Neutrophil (primary cell): ENCODE results near the gene C11orf21.

ENCODE experiments used
- H3K27ac ChIP-seq: fragments of 200-600 bp; sonication (generic); 2 replicates; pipeline ENCODE4 v1.5.1; 2016; ENCODE audit warnings: mild to moderate bottlenecking, moderate library complexity
- H3K27me3 ChIP-seq: fragments of 200-600 bp; sonication (generic); 2 replicates; pipeline ENCODE4 v1.6.0; 2016; ENCODE audit warnings: mild to moderate bottlenecking
- H3K36me3 ChIP-seq: fragments of 200-600 bp; sonication (generic); 2 replicates; pipeline ENCODE4 v1.5.1; 2017
- H3K4me1 ChIP-seq, 2 experiments: fragments of 200-600 bp in 1 of 2; sonication (generic) in 1 of 2; 1 replicate in 1 of 2; 2 replicates in 1 of 2; pipeline versions ENCODE4 v1.5.1 to v1.6.1; 2013 to 2016; ENCODE audit warnings: low read depth in 1 of 2, low read length in 1 of 2, mild to moderate bottlenecking in 1 of 2, moderate library complexity in 1 of 2; ENCODE audit not compliant: control insufficient read depth in 1 of 2, insufficient read depth in 1 of 2
- H3K4me3 ChIP-seq, 2 experiments: fragments of 200-600 bp in 1 of 2; sonication (generic) in 1 of 2; 1 replicate in 1 of 2; 2 replicates in 1 of 2; pipeline ENCODE4 v1.5.1; 2013 to 2016; ENCODE audit warnings: low read depth in 1 of 2, low read length in 1 of 2, mild to moderate bottlenecking in 1 of 2, moderate library complexity in 1 of 2
- H3K9me3 ChIP-seq: fragments of 200-600 bp; sonication (generic); 2 replicates; pipeline ENCODE4 v1.5.1; 2016
- CTCF ChIP-seq: fragments of 200-600 bp; sonication (generic); IDR thresholded peaks from 2 replicates; pipeline ENCODE4 v1.5.1; 2016; ENCODE audit warnings: antibody characterized with exemption

C11orf21 gene

GRCh38 chr11:2301631-2302305, at the start of gene C11orf21, which contains the start of gene TSPAN32:
TSS of gene C11orf21 (minus strand) at chr11:2301918. CDS start at chr11:2301808, 110 bp downstream.
TSS of gene TSPAN32 (plus strand) at chr11:2302013. CDS start at chr11:2302150, 137 bp downstream.
- Histone ChIP-seq H3K36me3 (peaks cover 27% of the 10 kb centered on the region), H3K27ac (peak within 1 kb of the TSS; percentile 97), H3K4me1 (peaks cover 69 to 77% of the 10 kb centered on the region in 2 experiments), H3K9me3 (no peaks in the 10 kb centered on the region), H3K27me3 (no peaks in the 10 kb centered on the region), H3K4me3 (peak within 1 kb of the TSS; percentile 63 to 77)
- no peak for TF ChIP-seq CTCF

- H3K4me1 ChIP-seq = no peaks in the 10 kb centered on the region
- H3K9me3 ChIP-seq = no peaks in the 10 kb centered on the region
- TF ChIP-seq CTCF = no peak
- no peak overlapping the region for H3K4me3 ChIP-seq
- no peak overlapping the region for H3K27ac ChIP-seq
- peaks cover 10% of the 10 kb centered on the region for H3K27me3 ChIP-seq
- no peaks in the 10 kb centered on the region for H3K36me3 ChIP-seq
These were observed 47.3 kb upstream of the C11orf21 start for GRCh38 chr11:2348986-2349385.

GRCh38 chr11:2347308-2347830, 45.7 kb upstream of the C11orf21 start:
- TF ChIP-seq CTCF = no peak
- peaks cover 10% of the 10 kb centered on the region for H3K27me3 ChIP-seq
- H3K36me3 ChIP-seq = no peaks in the 10 kb centered on the region
- no peak overlapping the region for H3K4me3 ChIP-seq
- no peaks in the 10 kb centered on the region for H3K9me3 ChIP-seq
- no peaks in the 10 kb centered on the region for H3K4me1 ChIP-seq
- H3K27ac ChIP-seq = no peak overlapping the region

GRCh38 chr11:2346586-2347307, 45.0 kb upstream of the C11orf21 start:
- no peak overlapping the region for H3K4me3 ChIP-seq
- no peaks in the 10 kb centered on the region for H3K9me3 ChIP-seq
- H3K27ac ChIP-seq = no peak overlapping the region
- no peak for TF ChIP-seq CTCF
- H3K27me3 ChIP-seq = peaks cover 10% of the 10 kb centered on the region
- no peaks in the 10 kb centered on the region for H3K36me3 ChIP-seq
- no peaks in the 10 kb centered on the region for H3K4me1 ChIP-seq

- no peak overlapping the region for H3K27ac ChIP-seq
- peaks cover 6% of the 10 kb centered on the region for H3K27me3 ChIP-seq
- TF ChIP-seq CTCF = no peak
- no peak overlapping the region for H3K4me3 ChIP-seq
- H3K9me3 ChIP-seq = no peaks in the 10 kb centered on the region
- no peaks in the 10 kb centered on the region for H3K36me3 ChIP-seq
- no peaks in the 10 kb centered on the region for H3K4me1 ChIP-seq
These were observed 44.3 kb upstream of the C11orf21 start for GRCh38 chr11:2346014-2346413.
